HepG2 (cell line): ENCODE measurements around the gene THAP3. TPM values are rescaled to one million over a fixed set of nuclear protein-coding genes. Genes with fewer than 3 reads are reported as not detected.

ENCODE experiments used
- BCL6 ChIP-seq: IDR thresholded peaks from 2 replicates; pipeline ENCODE4 v1.6.1; 2016; ENCODE audit warnings: missing genetic modification reagents, missing compliant biosample characterization
- FOXC1 ChIP-seq: sonication (generic); formaldehyde crosslinking; IDR thresholded peaks from 2 replicates; pipeline ENCODE4 v1.8.0; 2022; ENCODE audit warnings: mild to moderate bottlenecking, missing genetic modification reagents, borderline replicate concordance
- FOXJ3 ChIP-seq: sonication (generic); formaldehyde crosslinking; IDR thresholded peaks from 2 replicates; pipeline ENCODE4 v1.4.0; 2020; ENCODE audit warnings: missing genetic modification reagents, mild to moderate bottlenecking, borderline replicate concordance
- FOXM1 ChIP-seq: sonication (generic); formaldehyde crosslinking; IDR thresholded peaks from 2 replicates; pipeline ENCODE4 v1.5.0; 2020; ENCODE audit warnings: missing genetic modification reagents
- JARID2 ChIP-seq: sonication (generic); formaldehyde crosslinking; IDR thresholded peaks from 2 replicates; pipeline ENCODE4 v1.8.1; 2023; ENCODE audit warnings: missing genetic modification reagents, inconsistent platforms; ENCODE audit not compliant: insufficient replicate concordance
- KAT8 ChIP-seq: IDR thresholded peaks from 2 replicates; pipeline ENCODE4 v1.6.1; 2016; ENCODE audit warnings: missing genetic modification reagents, missing compliant biosample characterization
- MED1 ChIP-seq: sonication (generic); formaldehyde crosslinking; IDR thresholded peaks from 2 replicates; pipeline ENCODE4 v1.4.0; 2020; ENCODE audit warnings: missing genetic modification reagents
- NFYB ChIP-seq: sonication (generic); formaldehyde crosslinking; IDR thresholded peaks from 2 replicates; pipeline ENCODE4 v1.4.0; 2020; ENCODE audit warnings: missing genetic modification reagents
- NR2F2 ChIP-seq: IDR thresholded peaks from 2 replicates; pipeline ENCODE4 v1.6.1; 2012; ENCODE audit warnings: low read depth, inconsistent platforms, borderline replicate concordance
- PCBP2 ChIP-seq: fragments of 200-400 bp; formaldehyde crosslinking; optimal IDR thresholded peaks from 2 replicates; pipeline ENCODE3; 2018; ENCODE audit warnings: low read length, low read depth; ENCODE audit not compliant: poor library complexity, severe bottlenecking
- SMAD9 ChIP-seq: sonication (generic); formaldehyde crosslinking; IDR thresholded peaks from 2 replicates; pipeline ENCODE4 v1.5.1; 2020; ENCODE audit warnings: mild to moderate bottlenecking, missing genetic modification reagents
- SP5 ChIP-seq: IDR thresholded peaks from 2 replicates; pipeline ENCODE4 v1.6.1; 2016; ENCODE audit warnings: low read depth, borderline replicate concordance
- TCF12 ChIP-seq, 2 experiments: fragments of 450-650 bp in 1 of 2; sonication (generic) in 1 of 2; formaldehyde crosslinking in 1 of 2; IDR thresholded peaks; 2 replicates each; pipeline versions ENCODE4 v1.6.1 to v1.8.0; 2017 to 2022; ENCODE audit warnings: antibody characterized with exemption in 1 of 2, mild to moderate bottlenecking in 1 of 2, missing genetic modification reagents in 1 of 2, moderate library complexity in 1 of 2
- ZBTB38 ChIP-seq: sonication (generic); formaldehyde crosslinking; IDR thresholded peaks from 2 replicates; pipeline ENCODE4 v1.5.1; 2020; ENCODE audit warnings: mild to moderate bottlenecking, missing genetic modification reagents
- ZNF235 ChIP-seq: sonication (generic); formaldehyde crosslinking; IDR thresholded peaks from 2 replicates; pipeline ENCODE4 v1.8.1; 2023; ENCODE audit warnings: mild to moderate bottlenecking, missing genetic modification reagents, borderline replicate concordance
- ZNF496 ChIP-seq: sonication (generic); formaldehyde crosslinking; IDR thresholded peaks from 2 replicates; pipeline ENCODE4 v1.8.1; 2023; ENCODE audit warnings: mild to moderate bottlenecking, moderate library complexity, missing genetic modification reagents; ENCODE audit not compliant: insufficient replicate concordance
- ZNF577 ChIP-seq: sonication (generic); formaldehyde crosslinking; IDR thresholded peaks from 2 replicates; pipeline ENCODE4 v1.4.0; 2020; ENCODE audit warnings: mild to moderate bottlenecking, low read depth, missing genetic modification reagents, borderline replicate concordance
- ZNF687 ChIP-seq: sonication (generic); formaldehyde crosslinking; IDR thresholded peaks from 2 replicates; pipeline ENCODE4 v1.5.1; 2020; ENCODE audit warnings: mild to moderate bottlenecking, missing genetic modification reagents, moderate library complexity
- ZNF761 ChIP-seq: sonication (generic); formaldehyde crosslinking; conservative IDR thresholded peaks from 2 replicates; pipeline ENCODE4 v1.4.0; 2020; ENCODE audit warnings: mild to moderate bottlenecking, missing genetic modification reagents
- ZNF782 ChIP-seq: sonication (generic); formaldehyde crosslinking; IDR thresholded peaks from 2 replicates; pipeline ENCODE4 v1.4.0; 2020; ENCODE audit warnings: missing genetic modification reagents, mild to moderate bottlenecking, borderline replicate concordance
- polyA plus RNA-seq, 8 experiments: library from polyadenylated mRNA; depleted of rRNA in 3 of 8; stranded (reverse) in 7 of 8; unstranded in 1 of 8; fragments of >200 nt; fragmentation: Illumina TruSeq in 4 of 8; extraction: Trizol in 4 of 8; gene quantifications; 2 replicates each; pipeline versions ENCODE4 v1.2.1 to v1.2.3, GENCODE V29; 2011 to 2016; ENCODE audit warnings: low read depth in 4 of 8, missing spikeins in 1 of 8, mixed read lengths in 1 of 8; ENCODE audit not compliant: insufficient read depth in 1 of 8
- total RNA-seq, 5 experiments: library from RNA; depleted of rRNA; stranded (reverse); fragments of >200 nt; fragmentation: Illumina TruSeq; extraction: Trizol; gene quantifications; 2 replicates each; pipeline ENCODE4 v1.2.3, GENCODE V29; 2016; ENCODE audit warnings: low read depth in 1 of 5
- TF ChIP-seq, protein P1 (sequence below): sonication (generic); formaldehyde crosslinking; IDR thresholded peaks from 2 replicates; pipeline ENCODE4 v1.8.1; 2023; ENCODE audit warnings: missing genetic modification reagents, mild to moderate bottlenecking, borderline replicate concordance
- TF ChIP-seq, protein P2 (sequence below): fragments of 450-650 bp; IDR thresholded peaks from 2 replicates; pipeline ENCODE4 v1.6.1; 2016
- TF ChIP-seq, protein P3 (sequence below): sonication (generic); formaldehyde crosslinking; IDR thresholded peaks from 2 replicates; pipeline ENCODE4 v1.8.1; 2023; ENCODE audit warnings: missing genetic modification reagents, inconsistent platforms, borderline replicate concordance

Gene THAP3
- total and polyA plus RNA-seq, 2 of the 13 experiments (the other 11 are each of a cell fraction or from before 2014, with no cell fraction given): 10.3 to 14.9 TPM

GRCh38 chr1:6603915-6604558, 20.6 kb upstream of the THAP3 start (continued):
- TF ChIP-seq NFYB (CRISPR knock-in tag) (peak; percentile 55), MED1 (CRISPR knock-in tag) (peak; percentile 88), FOXM1 (no peak), KAT8 (peak; percentile 76), ZNF577 (no peak), ZBTB38 (no peak), ZNF496 (CRISPR knock-in tag) (no peak), SP5 (CRISPR knock-in tag) (0 out of 2 replicates have a peak, but pooled peaks have one; percentile 46), NR2F2 (no peak), FOXJ3 (CRISPR knock-in tag) (peak; percentile 55), FOXC1 (CRISPR knock-in tag) (no peak), ZNF761 (CRISPR knock-in tag) (no peak), JARID2 (CRISPR knock-in tag) (no peak), TCF12 (IDR thresholded peaks at IDR 0.05) (no peak), TCF12 (CRISPR knock-in tag; IDR thresholded peaks at IDR 0.05) (no peak), ZNF687 (CRISPR knock-in tag) (peak; percentile 93), SMAD9 (CRISPR knock-in tag) (no peak), ZNF235 (CRISPR knock-in tag) (0 out of 2 replicates have a peak, but pooled peaks have one; percentile 46), PCBP2 (no peak), ZNF782 (CRISPR knock-in tag) (no peak), BCL6 (CRISPR knock-in tag) (peak; percentile 68)
- TF ChIP-seq, protein P1, sequence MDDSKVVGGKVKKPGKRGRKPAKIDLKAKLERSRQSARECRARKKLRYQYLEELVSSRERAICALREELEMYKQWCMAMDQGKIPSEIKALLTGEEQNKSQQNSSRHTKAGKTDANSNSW (CRISPR knock-in tag): no peak
- TF ChIP-seq, protein P2, sequence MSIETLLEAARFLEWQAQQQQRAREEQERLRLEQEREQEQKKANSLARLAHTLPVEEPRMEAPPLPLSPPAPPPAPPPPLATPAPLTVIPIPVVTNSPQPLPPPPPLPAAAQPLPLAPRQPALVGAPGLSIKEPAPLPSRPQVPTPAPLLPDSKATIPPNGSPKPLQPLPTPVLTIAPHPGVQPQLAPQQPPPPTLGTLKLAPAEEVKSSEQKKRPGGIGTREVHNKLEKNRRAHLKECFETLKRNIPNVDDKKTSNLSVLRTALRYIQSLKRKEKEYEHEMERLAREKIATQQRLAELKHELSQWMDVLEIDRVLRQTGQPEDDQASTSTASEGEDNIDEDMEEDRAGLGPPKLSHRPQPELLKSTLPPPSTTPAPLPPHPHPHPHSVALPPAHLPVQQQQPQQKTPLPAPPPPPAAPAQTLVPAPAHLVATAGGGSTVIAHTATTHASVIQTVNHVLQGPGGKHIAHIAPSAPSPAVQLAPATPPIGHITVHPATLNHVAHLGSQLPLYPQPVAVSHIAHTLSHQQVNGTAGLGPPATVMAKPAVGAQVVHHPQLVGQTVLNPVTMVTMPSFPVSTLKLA: peak; percentile 80
- TF ChIP-seq, protein P3, sequence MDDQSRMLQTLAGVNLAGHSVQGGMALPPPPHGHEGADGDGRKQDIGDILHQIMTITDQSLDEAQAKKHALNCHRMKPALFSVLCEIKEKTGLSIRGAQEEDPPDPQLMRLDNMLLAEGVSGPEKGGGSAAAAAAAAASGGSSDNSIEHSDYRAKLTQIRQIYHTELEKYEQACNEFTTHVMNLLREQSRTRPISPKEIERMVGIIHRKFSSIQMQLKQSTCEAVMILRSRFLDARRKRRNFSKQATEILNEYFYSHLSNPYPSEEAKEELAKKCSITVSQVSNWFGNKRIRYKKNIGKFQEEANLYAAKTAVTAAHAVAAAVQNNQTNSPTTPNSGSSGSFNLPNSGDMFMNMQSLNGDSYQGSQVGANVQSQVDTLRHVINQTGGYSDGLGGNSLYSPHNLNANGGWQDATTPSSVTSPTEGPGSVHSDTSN (CRISPR knock-in tag): no peak
